GM20000 (cell line): ENCODE results near the gene VAMP5.

ENCODE experiments used
- DNase-seq: peaks from one replicate; pipeline ENCODE4 v3.0.0; 2012; ENCODE audit warnings: low spot score
- TF ChIP-seq, protein P1 (sequence below): IDR thresholded peaks from 2 replicates; pipeline ENCODE4 v1.5.1; 2012; ENCODE audit warnings: mild to moderate bottlenecking, control low read depth; ENCODE audit errors: extremely low read depth, missing control alignments

Gene VAMP5

DNA sequence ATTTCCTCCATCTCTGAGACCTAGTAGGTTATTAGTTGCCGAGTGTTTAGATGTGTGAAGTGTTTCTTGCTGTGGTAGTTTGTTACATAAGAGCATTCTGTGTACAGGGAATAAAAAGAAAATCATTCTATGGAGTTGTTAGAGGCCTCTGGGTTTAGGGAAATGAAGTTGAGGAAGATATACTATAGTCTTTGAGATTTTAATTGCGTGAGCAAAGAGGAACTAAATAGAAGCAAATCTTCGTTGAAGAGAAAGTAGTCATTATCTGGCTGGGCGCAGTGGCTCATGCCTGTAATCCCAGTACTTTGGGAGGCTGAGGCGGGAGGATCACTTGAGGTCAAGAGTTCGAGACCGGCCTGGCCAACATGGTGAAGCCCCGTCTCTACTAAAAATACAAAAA lies 50.8 kb downstream of the VAMP5 start:
- no peak for DNase-seq
- TF ChIP-seq, protein P1, sequence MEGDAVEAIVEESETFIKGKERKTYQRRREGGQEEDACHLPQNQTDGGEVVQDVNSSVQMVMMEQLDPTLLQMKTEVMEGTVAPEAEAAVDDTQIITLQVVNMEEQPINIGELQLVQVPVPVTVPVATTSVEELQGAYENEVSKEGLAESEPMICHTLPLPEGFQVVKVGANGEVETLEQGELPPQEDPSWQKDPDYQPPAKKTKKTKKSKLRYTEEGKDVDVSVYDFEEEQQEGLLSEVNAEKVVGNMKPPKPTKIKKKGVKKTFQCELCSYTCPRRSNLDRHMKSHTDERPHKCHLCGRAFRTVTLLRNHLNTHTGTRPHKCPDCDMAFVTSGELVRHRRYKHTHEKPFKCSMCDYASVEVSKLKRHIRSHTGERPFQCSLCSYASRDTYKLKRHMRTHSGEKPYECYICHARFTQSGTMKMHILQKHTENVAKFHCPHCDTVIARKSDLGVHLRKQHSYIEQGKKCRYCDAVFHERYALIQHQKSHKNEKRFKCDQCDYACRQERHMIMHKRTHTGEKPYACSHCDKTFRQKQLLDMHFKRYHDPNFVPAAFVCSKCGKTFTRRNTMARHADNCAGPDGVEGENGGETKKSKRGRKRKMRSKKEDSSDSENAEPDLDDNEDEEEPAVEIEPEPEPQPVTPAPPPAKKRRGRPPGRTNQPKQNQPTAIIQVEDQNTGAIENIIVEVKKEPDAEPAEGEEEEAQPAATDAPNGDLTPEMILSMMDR: no peak

DNA sequence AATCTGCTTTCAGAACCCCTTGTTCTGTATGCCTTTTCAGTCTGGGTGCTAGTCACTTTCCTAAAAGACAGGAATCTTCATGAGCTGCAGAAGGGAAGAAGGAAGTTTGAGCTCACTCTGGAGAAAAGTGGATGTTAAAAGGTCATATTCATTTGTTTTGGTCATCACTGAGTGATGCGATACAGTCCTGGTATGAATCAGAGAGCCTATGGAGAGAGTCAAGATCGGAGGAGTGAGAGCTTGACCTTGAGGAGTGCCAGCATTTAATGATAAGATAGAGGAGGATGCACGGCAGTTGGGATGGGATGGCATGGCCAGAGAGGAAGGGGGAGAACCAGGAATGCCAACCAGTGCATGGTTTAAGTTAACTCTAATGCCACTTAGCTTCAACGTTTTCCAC lies 51.4 kb downstream of the VAMP5 start:
- no peak for DNase-seq
- TF ChIP-seq, protein P1: no peak

DNA sequence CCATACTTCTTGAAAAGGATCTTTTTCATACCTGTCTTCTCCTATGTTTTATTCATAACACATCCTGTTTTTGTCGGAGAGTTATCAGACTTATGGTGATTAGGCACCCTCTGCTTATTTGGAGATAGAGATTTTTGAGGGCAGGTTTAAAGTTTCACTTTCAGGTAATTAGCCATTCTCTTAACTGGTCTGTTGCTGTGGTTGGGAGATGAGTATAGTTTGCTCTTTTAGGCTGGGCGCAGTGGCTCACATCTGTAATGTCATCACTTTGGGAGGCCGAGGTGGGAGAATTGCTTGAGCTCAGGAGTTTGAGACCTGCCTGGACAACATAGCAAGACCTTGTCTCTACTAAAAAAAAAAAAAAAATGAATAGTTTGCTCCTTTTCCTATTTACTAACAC lies 58.5 kb downstream of the VAMP5 start:
- TF ChIP-seq, protein P1: no peak
- no peak for DNase-seq
